ENCODE data around the gene FAM219B.

Gene FAM219B

GRCh38 chr15:74872702-74873035, 34.0 kb downstream of the FAM219B start:
- DNase-seq: no peak

- DNase-seq: no peak
Observed at GRCh38 chr15:74870436-74871215, 36.0 kb downstream of the FAM219B start.

DNA sequence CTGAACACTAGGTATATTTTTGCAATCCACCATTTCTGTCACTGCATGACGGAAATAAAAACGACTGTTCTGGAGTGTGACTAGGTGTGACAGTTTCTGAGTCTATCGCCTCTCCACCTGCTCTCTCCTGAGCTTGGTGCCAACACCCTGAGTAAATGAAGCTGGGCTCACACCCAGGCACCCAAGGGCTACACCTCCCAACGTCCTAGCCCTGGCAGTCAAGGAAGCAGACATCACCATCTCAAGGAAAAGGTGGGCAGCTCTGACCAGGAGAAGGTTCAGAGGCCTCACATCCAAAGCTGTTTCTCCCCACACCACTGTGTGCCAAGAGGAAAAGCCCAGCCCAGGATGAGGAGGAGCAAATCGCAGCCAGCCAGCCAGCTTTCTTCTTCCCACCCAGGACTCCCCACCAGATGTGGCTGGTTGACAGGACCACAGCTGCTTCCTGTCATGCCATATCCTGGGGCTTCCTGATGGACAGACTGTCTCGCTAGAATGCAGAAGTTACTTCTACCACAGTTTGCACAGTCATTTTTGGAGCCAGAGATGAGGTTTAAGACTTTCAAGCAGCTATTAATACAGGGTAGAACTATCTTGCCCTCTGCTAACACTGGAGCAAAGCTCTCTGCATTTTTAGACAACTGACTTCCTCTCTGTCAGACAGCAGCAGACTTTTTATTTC, 36.8 kb downstream of the FAM219B start:
- peak; percentile 43 to 61 for DNase-seq

GRCh38 chr15:74869372-74869725, 37.3 kb downstream of the FAM219B start:
- DNase-seq: no peak

DNA sequence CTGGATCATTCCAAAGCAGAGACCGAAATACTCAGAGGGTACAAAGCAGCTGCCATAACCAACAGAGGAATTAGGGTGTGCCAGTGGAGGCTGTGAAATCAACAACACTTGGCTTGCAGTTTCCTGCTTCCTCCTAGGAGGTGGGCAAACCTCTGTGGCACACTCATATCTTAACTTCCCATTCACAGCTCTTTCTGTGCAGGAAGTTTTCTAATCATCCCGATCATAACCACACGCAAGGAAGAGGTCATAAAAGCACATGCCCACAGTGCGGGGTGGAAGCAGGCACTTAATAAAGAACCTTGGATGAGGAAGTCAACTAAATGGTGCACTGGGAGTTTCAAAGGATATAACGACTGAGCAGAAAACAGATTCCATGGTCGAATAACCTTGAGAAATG, 38.6 kb downstream of the FAM219B start:
- peak in 1 of 2 experiments; percentile 27 for DNase-seq

GRCh38 chr15:74867466-74868038, 39.1 kb downstream of the FAM219B start:
- no peak for DNase-seq

- no peak for DNase-seq
Observed at GRCh38 chr15:74866090-74866489, 40.6 kb downstream of the FAM219B start.

- DNase-seq: no peak
Observed at GRCh38 chr15:74865316-74865715, 41.3 kb downstream of the FAM219B start.

- no peak for DNase-seq
Observed at GRCh38 chr15:74864296-74864695, 42.4 kb downstream of the FAM219B start.

DNA sequence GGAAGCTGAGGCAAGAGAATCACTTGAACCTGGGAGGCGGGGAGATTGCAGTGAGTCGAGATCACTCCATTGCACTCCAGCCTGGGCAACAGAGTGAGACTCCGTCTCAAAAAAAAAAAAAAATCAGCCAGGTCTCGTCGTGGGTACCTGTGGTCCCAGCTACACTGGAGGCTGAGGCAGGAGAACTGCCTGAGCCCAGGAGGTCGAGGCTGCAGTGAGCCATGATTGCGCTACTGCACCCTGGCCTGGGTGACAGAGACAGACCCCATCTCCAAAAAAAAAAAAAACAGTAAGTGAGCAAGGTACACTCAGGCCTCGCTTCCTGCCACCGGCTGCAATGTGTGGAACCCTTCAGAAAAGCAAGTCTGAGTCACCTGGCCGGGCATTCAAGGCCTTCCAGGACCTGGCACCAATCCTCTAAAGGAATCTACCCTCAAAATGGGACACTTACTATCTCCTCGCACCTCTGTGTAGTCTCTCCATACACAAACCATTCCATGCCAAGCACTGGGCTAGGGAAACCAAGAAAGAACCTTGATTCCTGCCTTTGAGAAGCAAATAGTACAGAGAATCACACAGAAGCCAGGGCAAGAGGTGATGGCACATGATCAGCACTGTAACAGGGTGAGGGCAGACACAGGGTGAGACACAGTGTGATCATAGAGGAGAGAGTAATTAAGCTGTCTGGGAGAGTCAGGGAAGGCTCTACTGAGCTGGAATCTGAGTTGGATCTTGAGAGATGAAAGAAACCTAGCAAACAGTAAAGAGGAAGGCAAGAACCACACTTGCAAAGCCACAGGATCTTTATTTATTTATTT, 43.2 kb downstream of the FAM219B start:
- DNase-seq: peak in 1 of 2 experiments; percentile 27

DNA sequence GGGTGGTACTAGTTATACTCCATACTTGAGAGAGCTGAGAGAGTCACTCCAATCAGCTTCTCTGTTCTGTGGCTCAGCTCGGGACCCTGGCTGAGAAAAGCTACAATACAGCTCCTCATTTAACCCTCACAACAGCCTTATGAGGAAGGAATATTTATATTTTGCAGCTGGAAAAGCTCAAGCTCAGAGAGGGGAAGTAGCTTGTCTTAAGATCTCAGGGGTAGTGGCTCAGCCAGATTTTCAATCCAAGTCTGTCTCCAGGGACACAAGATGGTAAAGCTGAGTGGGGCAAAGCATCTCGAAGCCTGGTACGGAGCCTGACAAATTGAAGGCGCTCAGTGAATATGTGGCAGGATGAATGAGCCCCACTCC, 48.3 kb downstream of the FAM219B start:
- no peak for DNase-seq

GRCh38 chr15:74857671-74858368, 48.8 kb downstream of the FAM219B start:
- DNase-seq: no peak

DNA sequence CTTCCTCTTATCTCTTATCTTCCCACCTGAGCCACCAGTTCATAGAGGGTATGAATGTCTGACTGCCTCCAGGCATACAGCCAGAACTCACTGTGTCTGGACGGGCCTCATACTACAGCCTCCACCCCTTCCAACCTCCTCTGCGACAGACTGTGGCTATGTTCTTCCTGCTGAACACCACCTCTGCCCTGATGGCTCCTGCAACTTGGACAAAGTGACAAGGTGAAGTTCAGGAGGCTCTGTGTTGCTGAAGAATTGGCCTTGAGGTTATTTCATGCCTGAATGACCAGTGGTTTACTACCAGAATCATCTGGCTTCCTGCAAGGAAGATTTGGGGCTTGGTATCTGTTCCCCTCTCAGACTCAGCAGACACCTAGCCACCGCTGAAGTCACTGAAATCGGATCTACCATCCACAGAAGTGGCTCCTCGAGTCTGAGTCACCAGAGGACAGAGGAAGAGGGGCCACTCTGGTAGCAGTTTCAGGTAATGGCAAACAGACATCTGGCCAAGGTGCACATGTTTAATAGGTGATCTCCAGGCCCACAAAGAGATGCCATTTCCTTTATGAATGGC, 49.5 kb downstream of the FAM219B start:
- no peak for DNase-seq

DNA sequence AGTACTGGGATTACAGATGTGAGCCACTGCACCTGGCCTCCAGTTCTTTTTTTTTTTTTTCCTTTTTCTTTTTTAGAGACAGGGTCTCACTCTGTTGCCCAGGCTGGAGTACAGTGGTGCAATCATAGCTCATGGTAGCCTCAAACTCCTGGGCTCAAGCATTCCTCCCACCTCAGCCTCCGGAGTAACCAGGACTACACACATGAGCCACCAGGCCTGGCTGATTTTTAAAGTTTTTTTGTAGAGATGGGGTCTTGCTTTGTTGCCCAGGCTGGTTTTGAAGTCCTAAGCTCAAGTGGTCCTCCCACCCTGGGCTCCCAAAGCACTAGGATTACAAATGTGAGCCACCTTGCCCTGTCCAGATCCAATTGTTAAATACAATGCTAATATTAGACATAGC, 50.1 kb downstream of the FAM219B start:
- DNase-seq: no peak

DNA sequence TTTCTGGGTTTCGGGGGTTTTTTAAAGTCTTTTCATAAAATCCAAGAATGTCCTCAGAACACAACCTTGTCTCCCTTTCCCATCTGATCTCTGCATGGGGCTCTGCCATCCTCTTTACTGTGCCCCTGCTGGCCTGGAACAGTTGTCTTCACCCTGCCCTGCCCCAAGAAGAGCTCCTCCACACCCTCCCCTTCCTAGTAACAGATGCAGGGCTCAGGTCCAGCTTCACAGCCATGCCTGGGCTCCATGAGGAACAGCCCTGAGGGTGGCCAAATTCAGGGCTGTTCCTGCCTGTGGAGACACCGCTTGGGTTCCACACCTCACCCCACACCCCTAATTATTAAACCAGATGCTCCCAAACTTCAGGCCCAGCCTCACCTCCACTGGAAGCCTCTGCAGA, 50.8 kb downstream of the FAM219B start:
- no peak for DNase-seq

- DNase-seq: no peak
Observed at GRCh38 chr15:74854453-74855022, 52.1 kb downstream of the FAM219B start.

DNA sequence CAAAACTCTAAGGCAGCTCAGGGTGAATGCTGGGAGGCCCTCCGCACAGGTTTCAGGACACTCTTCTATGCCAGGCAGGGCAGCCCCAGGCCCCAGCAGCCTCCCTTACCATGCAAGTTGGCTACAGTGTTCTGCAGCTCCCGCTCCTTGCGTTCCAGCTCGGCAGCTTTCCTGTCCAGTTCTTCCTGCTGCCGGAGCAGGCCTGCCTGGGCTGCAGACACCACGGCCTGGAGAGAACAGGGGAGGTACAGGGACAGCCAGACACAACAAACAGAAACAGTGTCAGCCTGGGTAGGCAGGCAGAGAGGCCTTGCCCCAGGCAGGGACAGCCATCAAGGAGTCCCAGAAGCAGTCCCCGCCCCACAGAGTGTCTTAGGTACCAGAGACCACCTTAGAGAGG, 54.7 kb downstream of the FAM219B start:
- DNase-seq: no peak

DNA sequence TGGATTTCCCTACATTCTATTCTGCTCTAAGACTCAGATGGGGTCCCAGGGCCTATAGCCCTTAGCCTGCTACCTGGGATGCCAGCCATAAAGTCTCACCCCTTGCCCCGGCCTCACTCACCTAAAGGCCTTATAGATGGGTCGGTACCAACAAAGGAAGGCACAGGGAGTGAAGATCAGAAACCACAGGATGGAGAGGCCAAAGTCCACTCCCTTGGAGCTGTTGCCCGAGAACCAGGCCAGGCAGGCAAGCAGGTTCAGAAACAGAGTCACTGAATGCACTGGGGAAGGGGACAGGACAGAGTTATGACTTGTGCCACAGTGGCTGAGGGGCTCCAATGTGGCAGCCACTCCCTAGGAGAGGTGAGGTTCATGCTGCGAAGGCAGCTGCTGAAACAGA, 56.3 kb downstream of the FAM219B start:
- no peak for DNase-seq
